Liver (tissue), 9 donors: ENCODE data around the gene ANKRD6. TPM values are rescaled to one million over a fixed set of nuclear protein-coding genes. Genes with fewer than 3 reads are reported as not detected.

Source experiments
- DNase-seq: peaks from one replicate; pipeline ENCODE4 v3.0.0-alpha.2; 2017; ENCODE audit warnings: low spot score
- H3K27ac ChIP-seq, 2 donors: one replicate each; pipeline ENCODE4 v1.7.0; 2013; ENCODE audit warnings: inconsistent platforms in 2 of 2, low read length in 2 of 2, control low read depth in 1 of 2, low read depth in 1 of 2, mild to moderate bottlenecking in 1 of 2
- H3K27me3 ChIP-seq, 4 donors: one replicate each; pipeline versions ENCODE4 v1.6.1 to v1.7.0; 2013; ENCODE audit warnings: low read length in 3 of 4, inconsistent platforms in 1 of 4, mild to moderate bottlenecking in 1 of 4, moderate library complexity in 1 of 4; ENCODE audit not compliant: control insufficient read depth in 4 of 4, insufficient read depth in 4 of 4
- H3K36me3 ChIP-seq, 4 donors: one replicate each; pipeline versions ENCODE4 v1.6.1 to v1.7.0; 2013; ENCODE audit warnings: low read length in 3 of 4, mild to moderate bottlenecking in 3 of 4, low read depth in 1 of 4, moderate library complexity in 1 of 4; ENCODE audit not compliant: control insufficient read depth in 4 of 4, insufficient read depth in 3 of 4
- H3K4me1 ChIP-seq, 4 donors: one replicate each; pipeline versions ENCODE4 v1.6.1 to v1.7.0; 2013; ENCODE audit warnings: low read length in 3 of 4, mild to moderate bottlenecking in 3 of 4, moderate library complexity in 1 of 4; ENCODE audit not compliant: control insufficient read depth in 4 of 4, insufficient read depth in 4 of 4
- H3K4me3 ChIP-seq, 3 donors: one replicate each; pipeline versions ENCODE4 v1.6.1 to v1.7.0; 2013; ENCODE audit warnings: low read length in 3 of 3, control low read depth in 1 of 3, low read depth in 1 of 3, mild to moderate bottlenecking in 1 of 3
- H3K9ac ChIP-seq, 2 donors: one replicate each; pipeline ENCODE4 v1.7.0; 2013; ENCODE audit warnings: low read length in 2 of 2, mild to moderate bottlenecking in 2 of 2, moderate library complexity in 2 of 2, control low read depth in 1 of 2, low read depth in 1 of 2
- H3K9me3 ChIP-seq, 4 donors: one replicate each; pipeline versions ENCODE4 v1.6.1 to v1.7.0; 2013; ENCODE audit warnings: low read length in 3 of 4; ENCODE audit not compliant: control insufficient read depth in 4 of 4
- ATF3 ChIP-seq: IDR thresholded peaks from 2 replicates; pipeline ENCODE4 v1.6.1; 2016; ENCODE audit warnings: antibody characterized with exemption
- CTCF ChIP-seq: fragments of 150-350 bp; IDR thresholded peaks from 2 replicates; pipeline ENCODE4 v1.5.1; 2017; ENCODE audit warnings: improper control_type of control experiment, low read depth, low read length; ENCODE audit not compliant: missing input control
- EGR1 ChIP-seq, 2 donors: IDR thresholded peaks; 2 replicates each; pipeline ENCODE4 v1.6.1; 2016 to 2018; ENCODE audit warnings: antibody characterized with exemption in 2 of 2, low read depth in 2 of 2
- FOXA1 ChIP-seq: IDR thresholded peaks from 2 replicates; pipeline ENCODE4 v1.6.1; 2016; ENCODE audit warnings: antibody characterized with exemption
- FOXA2 ChIP-seq: IDR thresholded peaks from 2 replicates; pipeline ENCODE4 v1.6.1; 2016; ENCODE audit warnings: antibody characterized with exemption
- GABPA ChIP-seq, 2 donors: IDR thresholded peaks in 1 of 2; conservative IDR thresholded peaks in 1 of 2; 2 replicates each; pipeline ENCODE4 v1.6.1; 2016; ENCODE audit warnings: antibody characterized with exemption in 2 of 2, mild to moderate bottlenecking in 1 of 2, moderate library complexity in 1 of 2
- HNF4A ChIP-seq, 2 donors: conservative IDR thresholded peaks; 2 replicates each; pipeline ENCODE4 v1.6.1; 2016; ENCODE audit warnings: antibody characterized with exemption in 2 of 2, mild to moderate bottlenecking in 2 of 2
- HNF4G ChIP-seq: IDR thresholded peaks from 2 replicates; pipeline ENCODE4 v1.6.1; 2016; ENCODE audit warnings: antibody characterized with exemption
- JUND ChIP-seq, 2 donors: IDR thresholded peaks; 2 replicates each; pipeline ENCODE4 v1.6.1; 2016; ENCODE audit warnings: antibody characterized with exemption in 2 of 2
- MAX ChIP-seq: IDR thresholded peaks from 2 replicates; pipeline ENCODE4 v1.6.1; 2016; ENCODE audit warnings: antibody characterized with exemption
- NR2F2 ChIP-seq: IDR thresholded peaks from 2 replicates; pipeline ENCODE4 v1.6.1; 2016; ENCODE audit warnings: antibody characterized with exemption
- RAD21 ChIP-seq, 2 donors: IDR thresholded peaks; 2 replicates each; pipeline ENCODE4 v1.6.1; 2016; ENCODE audit warnings: antibody characterized with exemption in 2 of 2, mild to moderate bottlenecking in 2 of 2
- REST ChIP-seq: IDR thresholded peaks from 2 replicates; pipeline ENCODE4 v1.6.1; 2016; ENCODE audit warnings: antibody characterized with exemption, mild to moderate bottlenecking
- RXRA ChIP-seq, 2 donors: IDR thresholded peaks; 2 replicates each; pipeline ENCODE4 v1.6.1; 2017 to 2018; ENCODE audit warnings: antibody characterized with exemption in 2 of 2, mild to moderate bottlenecking in 1 of 2
- SP1 ChIP-seq: IDR thresholded peaks from 2 replicates; pipeline ENCODE4 v1.6.1; 2018; ENCODE audit warnings: antibody characterized with exemption, mild to moderate bottlenecking
- TAF1 ChIP-seq: conservative IDR thresholded peaks from 2 replicates; pipeline ENCODE4 v1.6.1; 2016; ENCODE audit warnings: antibody characterized with exemption, mild to moderate bottlenecking
- YY1 ChIP-seq: IDR thresholded peaks from 2 replicates; pipeline ENCODE4 v1.6.1; 2016; ENCODE audit warnings: antibody characterized with exemption, mild to moderate bottlenecking
- ZBTB33 ChIP-seq: IDR thresholded peaks from 2 replicates; pipeline ENCODE4 v1.6.1; 2016; ENCODE audit warnings: antibody characterized with exemption
- WGBS: extraction: QIAGEN DNeasy Blood & Tissue Kit; methylation state at CpG from one replicate; pipeline ENCODE4 v1.1.7; 2013; 5-methylcytosine and 5-hydroxymethylcytosine counted together
- polyA plus RNA-seq, 2 donors: library from polyadenylated mRNA; stranded (reverse) in 1 of 2; unstranded in 1 of 2; fragments of 200-250 nt in 1 of 2; fragments of >200 nt in 1 of 2; fragmentation: Nextera tagmentation in 1 of 2; extraction: Ambion mirVana in 1 of 2; gene quantifications; one replicate each; pipeline versions ENCODE4 v1.2.1 to v1.2.3, GENCODE V29; 2013 to 2015
- total RNA-seq, 2 donors: library from RNA; depleted of rRNA; stranded (reverse); fragments of >200 nt; gene quantifications; one replicate each; pipeline ENCODE4 v1.2.3, GENCODE V29; 2014
- donor health status: healthy.
- donor health status: healthy.
- donor health status: healthy.
- donor health status: healthy.
- donor health status: healthy.

The ANKRD6 gene
- total and polyA plus RNA-seq, 4 donors = 2.9 to 9.2 (median 3.8) TPM

- no peak for TF ChIP-seq FOXA1
- no peak for TF ChIP-seq CTCF
- TF ChIP-seq ATF3 = no peak
- no peak for TF ChIP-seq MAX
- no peak for TF ChIP-seq RAD21 (IDR thresholded peaks at IDR 0.05)
- TF ChIP-seq REST = no peak
- TF ChIP-seq ZBTB33 = no peak
- no peak for TF ChIP-seq SP1
- TF ChIP-seq EGR1 (IDR thresholded peaks at IDR 0.05; ENCODE audit: low read depth in 2 of 2) = no peak
- TF ChIP-seq YY1 = no peak
- TF ChIP-seq TAF1 = no peak
- TF ChIP-seq FOXA2 = no peak
- TF ChIP-seq RXRA (IDR thresholded peaks at IDR 0.05) = no peak
- TF ChIP-seq GABPA (IDR thresholded peaks at IDR 0.05 in 1 of 2, conservative IDR thresholded peaks at IDR 0.05 in 1 of 2) = no peak
- no peak for TF ChIP-seq NR2F2
- TF ChIP-seq JUND (IDR thresholded peaks at IDR 0.05) = no peak
- no peak for TF ChIP-seq HNF4G
- TF ChIP-seq HNF4A (conservative IDR thresholded peaks at IDR 0.05) = no peak
- no peaks in the 10 kb centered on the region for H3K4me1 ChIP-seq
- no peak for DNase-seq
- no peak overlapping the region for H3K4me3 ChIP-seq
- 87% methylated on average over 4 of the region's 4 CpGs for WGBS
- no peaks in the 10 kb centered on the region for H3K27me3 ChIP-seq
- no peak overlapping the region for H3K9ac ChIP-seq
- H3K27ac ChIP-seq = no peak overlapping the region
- no peaks in the 10 kb centered on the region for H3K9me3 ChIP-seq
- H3K36me3 ChIP-seq = no peaks in the 10 kb centered on the region
Observed at GRCh38 chr6:89582669-89583325, 149.8 kb downstream of the ANKRD6 start.
